Activated CD4-positive, alpha-beta T cell treated with anti-CD3 and anti-CD28 coated beads, Interleukin-2, amount 10 ng/mL, durations not matched to agents 24 days and 14 days (primary cell): ENCODE measurements around the gene SHF. TPM values are rescaled to one million over a fixed set of nuclear protein-coding genes. Genes with fewer than 3 reads are reported as not detected.

Experiments
- DNase-seq: peaks from one replicate; pipeline ENCODE4 v3.0.0; 2022
- H3K27ac Mint-ChIP-seq: one replicate; pipeline ENCODE4 v1.8.0; 2022; ENCODE audit warnings: mild to moderate bottlenecking, mixed read lengths
- H3K27me3 Mint-ChIP-seq: one replicate; pipeline ENCODE4 v1.8.0; 2022; ENCODE audit warnings: mixed read lengths
- H3K36me3 Mint-ChIP-seq: one replicate; pipeline ENCODE4 v1.8.0; 2022; ENCODE audit warnings: low read depth, mild to moderate bottlenecking, mixed read lengths
- H3K4me1 Mint-ChIP-seq: one replicate; pipeline ENCODE4 v1.8.0; 2021; ENCODE audit warnings: mixed read lengths
- H3K4me3 Mint-ChIP-seq: one replicate; pipeline ENCODE4 v1.8.0; 2022; ENCODE audit warnings: mild to moderate bottlenecking, moderate library complexity, mixed read lengths
- H3K9me3 Mint-ChIP-seq: one replicate; pipeline ENCODE4 v1.8.0; 2021; ENCODE audit warnings: mixed read lengths
- intact Hi-C: fragments of 100-400 bp; cut with micrococcal nuclease; formaldehyde crosslinking; loops from one replicate; pipeline ENCODE4 v1.15.1; 2023
- total RNA-seq: library from RNA; stranded (reverse); gene quantifications from 2 replicates; pipeline ENCODE4 v1.2.3, GENCODE V29; 2022

Gene SHF
- total RNA-seq, 1 donor from 2014 or later, result 14.4 TPM

GRCh38 chr15:45169608-45170480 is 17.9 kb downstream of the SHF start:
- DNase-seq, result no peak
- peaks cover 14% of the 10 kb centered on the region for H3K4me1 Mint-ChIP-seq
- no peak overlapping the region for H3K27ac Mint-ChIP-seq
- H3K27me3 Mint-ChIP-seq, result no peaks in the 10 kb centered on the region
- no peak overlapping the region for H3K4me3 Mint-ChIP-seq
- no peaks in the 10 kb centered on the region for H3K9me3 Mint-ChIP-seq
- intact Hi-C loops, result no loop called here
- H3K36me3 Mint-ChIP-seq, result no peaks in the 10 kb centered on the region

- no peak overlapping the region for H3K4me3 Mint-ChIP-seq
- H3K9me3 Mint-ChIP-seq, result no peaks in the 10 kb centered on the region
- intact Hi-C loops, result no loop called here
- peaks cover 14% of the 10 kb centered on the region for H3K4me1 Mint-ChIP-seq
- no peak for DNase-seq
- H3K27ac Mint-ChIP-seq, result peak overlapping the region; percentile 12
- H3K27me3 Mint-ChIP-seq, result no peaks in the 10 kb centered on the region
- H3K36me3 Mint-ChIP-seq, result no peaks in the 10 kb centered on the region
Observed at GRCh38 chr15:45168751-45169551, 18.8 kb downstream of the SHF start.

- intact Hi-C loops, result no loop called here
- Mint-ChIP-seq H3K36me3 (no peaks in the 10 kb centered on the region), H3K27me3 (no peaks in the 10 kb centered on the region), H3K4me3 (no peak overlapping the region), H3K9me3 (no peaks in the 10 kb centered on the region), H3K4me1 (peaks cover 14% of the 10 kb centered on the region), H3K27ac (no peak overlapping the region)
- no peak for DNase-seq
Observed at GRCh38 chr15:45168286-45168685, 19.5 kb downstream of the SHF start.

- H3K27ac Mint-ChIP-seq, result peak overlapping the region; percentile 84
- no peaks in the 10 kb centered on the region for H3K36me3 Mint-ChIP-seq
- H3K4me3 Mint-ChIP-seq, result peak overlapping the region; percentile 73
- peaks cover 19% of the 10 kb centered on the region for H3K4me1 Mint-ChIP-seq
- H3K27me3 Mint-ChIP-seq, result no peaks in the 10 kb centered on the region
- intact Hi-C loops, result loop anchor here (1.0 to 2.0 kb wide), 3 partner anchors 21 to 111 kb away; no protein-coding TSS in a partner anchor
- no peak for DNase-seq
- H3K9me3 Mint-ChIP-seq, result no peaks in the 10 kb centered on the region
Observed at GRCh38 chr15:45167631-45168205, 20.0 kb downstream of the SHF start.

GRCh38 chr15:45166834-45167630 is 20.7 kb downstream of the SHF start:
- H3K9me3 Mint-ChIP-seq, result no peaks in the 10 kb centered on the region
- H3K4me3 Mint-ChIP-seq, result peak overlapping the region; percentile 73
- no peaks in the 10 kb centered on the region for H3K27me3 Mint-ChIP-seq
- intact Hi-C loops, result loop anchor here (1.0 to 2.0 kb wide), 3 partner anchors 21 to 112 kb away; no protein-coding TSS in a partner anchor
- H3K27ac Mint-ChIP-seq, result peak overlapping the region; percentile 84
- peak; percentile 94 for DNase-seq
- H3K36me3 Mint-ChIP-seq, result no peaks in the 10 kb centered on the region
- H3K4me1 Mint-ChIP-seq, result peaks cover 19% of the 10 kb centered on the region

GRCh38 chr15:45165536-45165935 is 22.2 kb downstream of the SHF start:
- no peak for DNase-seq
- peak overlapping the region; percentile 79 for H3K27ac Mint-ChIP-seq
- H3K4me3 Mint-ChIP-seq, result peak overlapping the region; percentile 77
- H3K36me3 Mint-ChIP-seq, result no peaks in the 10 kb centered on the region
- no peaks in the 10 kb centered on the region for H3K9me3 Mint-ChIP-seq
- H3K27me3 Mint-ChIP-seq, result no peaks in the 10 kb centered on the region
- H3K4me1 Mint-ChIP-seq, result peaks cover 20% of the 10 kb centered on the region
- intact Hi-C loops, result no loop called here

- peak overlapping the region; percentile 39 for H3K4me3 Mint-ChIP-seq
- intact Hi-C loops, result no loop called here
Observed at GRCh38 chr15:45164914-45165313, 22.9 kb downstream of the SHF start.

GRCh38 chr15:45163508-45163856 is 24.3 kb downstream of the SHF start:
- DNase-seq, result no peak
- H3K4me1 Mint-ChIP-seq, result peaks cover 25% of the 10 kb centered on the region
- H3K27ac Mint-ChIP-seq, result no peak overlapping the region
- no peaks in the 10 kb centered on the region for H3K9me3 Mint-ChIP-seq
- H3K4me3 Mint-ChIP-seq, result no peak overlapping the region
- intact Hi-C loops, result loop anchor here (1.0 kb wide), 2 partner anchors 35 to 236 kb away; no protein-coding TSS in a partner anchor
- no peaks in the 10 kb centered on the region for H3K36me3 Mint-ChIP-seq
- no peaks in the 10 kb centered on the region for H3K27me3 Mint-ChIP-seq

More at GRCh38 chr15:45164914-45165313, 22.9 kb downstream of the SHF start:
- Mint-ChIP-seq H3K27ac (peak overlapping the region; percentile 79), H3K27me3 (no peaks in the 10 kb centered on the region), H3K4me1 (peaks cover 20% of the 10 kb centered on the region), H3K9me3 (no peaks in the 10 kb centered on the region), H3K36me3 (no peaks in the 10 kb centered on the region)
- DNase-seq, result no peak

- H3K27me3 Mint-ChIP-seq, result no peaks in the 10 kb centered on the region
- H3K36me3 Mint-ChIP-seq, result no peaks in the 10 kb centered on the region
- H3K4me3 Mint-ChIP-seq, result no peak overlapping the region
- intact Hi-C loops, result loop anchor here (1.0 kb wide), 2 partner anchors 35 to 236 kb away; no protein-coding TSS in a partner anchor
- peak; percentile 90 for DNase-seq
- no peak overlapping the region for H3K27ac Mint-ChIP-seq
- peaks cover 28% of the 10 kb centered on the region for H3K4me1 Mint-ChIP-seq
- no peaks in the 10 kb centered on the region for H3K9me3 Mint-ChIP-seq
Observed at GRCh38 chr15:45162771-45163507, 24.8 kb downstream of the SHF start.

GRCh38 chr15:45161666-45162065 is 26.1 kb downstream of the SHF start:
- no peak for DNase-seq
- Mint-ChIP-seq H3K9me3 (no peaks in the 10 kb centered on the region), H3K4me3 (no peak overlapping the region), H3K27ac (no peak overlapping the region), H3K27me3 (no peaks in the 10 kb centered on the region), H3K36me3 (no peaks in the 10 kb centered on the region), H3K4me1 (peaks cover 32% of the 10 kb centered on the region)
- intact Hi-C loops, result no loop called here

GRCh38 chr15:45157974-45158373 is 29.8 kb downstream of the SHF start:
- Mint-ChIP-seq H3K27ac (no peak overlapping the region), H3K4me3 (no peak overlapping the region), H3K4me1 (peaks cover 18% of the 10 kb centered on the region)

GRCh38 chr15:45156744-45157455 is 30.9 kb downstream of the SHF start:
- H3K4me3 Mint-ChIP-seq, result no peak overlapping the region
- intact Hi-C loops, result no loop called here
- H3K36me3 Mint-ChIP-seq, result peaks cover 4% of the 10 kb centered on the region
- no peaks in the 10 kb centered on the region for H3K27me3 Mint-ChIP-seq
- DNase-seq, result no peak
- H3K4me1 Mint-ChIP-seq, result peaks cover 15% of the 10 kb centered on the region
- H3K9me3 Mint-ChIP-seq, result no peaks in the 10 kb centered on the region
- H3K27ac Mint-ChIP-seq, result peak overlapping the region; percentile 3

More at GRCh38 chr15:45157974-45158373, 29.8 kb downstream of the SHF start:
- peak; percentile 76 for DNase-seq
- Mint-ChIP-seq H3K9me3 (no peaks in the 10 kb centered on the region), H3K36me3 (no peaks in the 10 kb centered on the region), H3K27me3 (no peaks in the 10 kb centered on the region)
- intact Hi-C loops, result no loop called here
